Stimulated activated CD8-positive, alpha-beta memory T cell treated with anti-CD3 and anti-CD28 coated beads, Interleukin-15, amount 100 ng/mL, for 48 hours (primary cell): Measurements from ENCODE around the gene PKD2.
"Not testable (repeated sequence)": the region's sequence is repeated elsewhere in the genome, so short reads cannot be mapped to it uniquely, and the experiment has no call there.

Source experiments
- DNase-seq, 2 donors: peaks; one replicate each; pipeline ENCODE4 v3.0.0-alpha.2; 2020; ENCODE audit warnings: low read depth in 2 of 2

Gene PKD2

DNA sequence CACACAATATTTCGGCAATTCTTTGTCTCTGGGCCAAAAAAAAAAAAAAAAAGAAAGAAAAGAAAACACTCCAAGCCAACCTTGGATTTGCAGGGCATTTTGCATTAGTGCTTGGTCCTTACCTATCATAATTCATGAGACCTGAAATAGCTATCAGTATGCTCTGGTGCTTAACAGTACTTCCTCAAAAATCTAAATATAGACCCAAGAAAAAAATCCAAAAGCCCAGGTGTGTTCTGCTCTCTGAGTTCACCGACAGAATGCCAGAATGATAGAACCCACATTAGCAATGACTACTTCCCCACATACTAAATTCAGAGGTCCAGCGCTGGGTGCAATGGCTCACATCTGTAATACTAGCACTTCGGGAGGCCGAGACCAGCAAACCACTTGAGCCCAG, 108.2 kb downstream of the PKD2 start:
- no peak for DNase-seq

DNA sequence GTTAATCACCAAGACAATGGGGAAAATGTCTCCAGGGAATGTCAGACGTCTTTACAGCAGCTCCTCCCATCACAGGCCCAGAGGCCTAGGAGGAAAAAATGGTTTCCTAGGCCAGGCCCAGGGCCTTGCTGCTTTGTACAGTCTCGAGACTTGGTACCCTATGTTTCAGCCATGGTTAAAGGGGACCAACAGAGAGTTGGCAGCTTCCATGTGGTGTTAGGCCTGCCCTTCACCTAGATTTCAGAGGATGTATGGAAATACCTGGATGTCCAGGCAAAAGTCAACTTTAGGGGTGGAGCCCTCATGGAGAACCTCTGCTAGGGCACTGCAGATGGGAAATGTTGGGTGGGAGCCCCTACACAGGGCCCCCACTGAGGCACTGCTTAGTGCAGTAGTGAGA, 112.5 kb downstream of the PKD2 start:
- DNase-seq, result no peak

GRCh38 chr4:88122260-88122659, 114.8 kb downstream of the PKD2 start:
- not testable (repeated sequence) for DNase-seq
